ENCODE data around the gene DGUOK.
"Not testable (repeated sequence)": the region's sequence is repeated elsewhere in the genome, so short reads cannot be mapped to it uniquely, and the experiment has no call there.

The DGUOK gene

DNA sequence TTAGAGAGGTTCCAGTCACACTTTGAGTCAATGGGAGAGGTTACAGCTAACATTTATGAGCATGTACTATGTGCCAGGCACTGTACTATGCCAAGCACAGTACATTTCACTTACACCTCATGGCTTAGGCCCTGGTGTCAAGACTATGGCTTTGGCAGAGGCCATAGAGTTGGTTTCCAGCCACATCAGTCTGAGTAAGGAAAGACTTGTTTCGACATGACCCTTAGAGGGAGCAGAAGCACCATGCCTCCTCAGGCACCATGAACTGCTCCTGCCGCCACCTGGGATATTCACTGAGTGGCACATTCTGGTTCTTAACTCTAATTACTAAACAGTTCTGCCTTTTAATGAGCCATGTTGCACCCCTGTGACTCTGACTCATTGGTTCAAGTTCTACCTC, 12.7 kb downstream of the DGUOK start:
- no peak overlapping the region for H3K4me3 ChIP-seq (ENCODE audit: low read depth, low read length)
- DNase-seq (ENCODE audit: low read depth), result no peak

DNA sequence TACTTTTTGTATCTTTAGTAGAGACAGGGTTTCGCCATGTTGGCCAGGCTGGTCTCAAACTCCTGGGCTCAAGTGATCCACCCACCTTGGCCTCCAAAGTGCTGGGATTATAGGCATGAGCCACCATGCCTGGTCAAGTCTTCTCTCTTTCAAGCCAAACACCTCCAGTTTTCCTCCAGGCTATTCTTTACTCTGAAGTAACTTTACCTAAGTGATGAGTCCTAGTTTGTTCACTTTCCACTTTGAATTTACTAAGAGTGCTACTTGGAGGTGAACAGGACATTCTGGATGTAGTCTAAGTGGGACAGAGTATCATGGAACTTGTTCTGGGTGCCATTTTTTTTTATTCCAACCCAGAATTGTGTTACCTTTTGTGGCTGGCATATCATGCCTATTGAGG, 13.4 kb downstream of the DGUOK start:
- not testable (repeated sequence) for H3K4me3 ChIP-seq (ENCODE audit: low read depth, low read length); DNase-seq (ENCODE audit: low read depth)

DNA sequence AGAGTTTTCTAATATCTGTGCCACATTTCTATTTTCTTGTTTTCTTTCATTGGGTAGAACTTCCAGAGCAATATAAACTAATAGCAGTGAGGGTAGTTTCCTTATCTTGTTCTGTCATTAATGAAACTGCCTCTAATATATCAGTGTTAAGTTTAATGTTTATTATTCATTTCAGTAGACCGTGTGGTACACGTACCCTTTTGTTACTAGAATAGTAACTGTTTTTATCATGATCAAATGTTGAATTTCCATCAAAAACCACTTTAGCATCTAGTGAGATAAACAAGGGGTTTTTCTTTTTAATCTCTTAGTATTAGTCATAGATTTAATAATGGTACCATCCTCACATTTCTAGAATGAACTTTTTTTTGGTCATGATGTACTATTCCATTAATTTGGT, 16.0 kb downstream of the DGUOK start:
- DNase-seq (ENCODE audit: low read depth), result no peak
- H3K4me3 ChIP-seq (ENCODE audit: low read depth, low read length), result no peak overlapping the region

DNA sequence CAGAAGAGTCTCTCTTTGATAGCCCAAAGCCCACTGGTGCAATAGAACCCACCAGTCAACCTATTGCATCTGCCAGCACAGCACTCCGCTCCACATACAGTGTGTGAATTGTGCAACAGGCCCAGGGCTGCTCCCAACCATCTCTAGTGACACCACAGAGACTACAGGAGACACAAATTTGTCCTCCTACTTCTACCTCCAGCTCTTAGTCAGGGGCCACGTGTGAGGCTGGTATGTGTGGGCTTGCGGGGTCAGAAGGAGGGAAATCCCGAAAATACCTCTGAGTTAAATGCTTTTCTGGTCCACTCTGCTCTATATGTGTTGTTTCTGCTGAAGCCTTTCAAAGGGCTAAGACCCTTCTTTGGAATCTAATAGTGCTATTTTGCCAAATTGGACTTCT, 18.0 kb downstream of the DGUOK start:
- DNase-seq (ENCODE audit: low read depth), result no peak

DNA sequence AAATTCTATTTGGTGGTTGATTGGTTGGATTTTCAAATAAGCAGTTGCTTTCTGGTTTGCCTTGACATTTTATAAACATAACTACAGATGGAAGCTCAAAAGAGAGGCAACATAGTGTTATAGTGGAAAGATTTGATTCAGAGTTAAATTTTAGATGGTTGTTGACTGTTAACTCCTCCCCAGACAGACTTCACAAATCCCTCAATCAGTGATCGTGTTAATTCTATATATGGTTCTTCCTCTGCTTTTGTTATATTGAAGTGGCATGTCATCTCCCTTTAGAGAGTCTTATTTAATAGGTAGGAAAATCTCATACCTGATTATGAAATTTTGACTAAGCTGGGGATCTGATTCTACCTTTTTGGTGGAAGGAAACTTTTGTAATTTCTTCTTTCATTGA, 19.5 kb downstream of the DGUOK start:
- no peak for DNase-seq (ENCODE audit: low read depth)

More for the DNA sequence above, 18.0 kb downstream of the DGUOK start:
- H3K4me3 ChIP-seq (ENCODE audit: low read depth, low read length), result no peak overlapping the region

DNA sequence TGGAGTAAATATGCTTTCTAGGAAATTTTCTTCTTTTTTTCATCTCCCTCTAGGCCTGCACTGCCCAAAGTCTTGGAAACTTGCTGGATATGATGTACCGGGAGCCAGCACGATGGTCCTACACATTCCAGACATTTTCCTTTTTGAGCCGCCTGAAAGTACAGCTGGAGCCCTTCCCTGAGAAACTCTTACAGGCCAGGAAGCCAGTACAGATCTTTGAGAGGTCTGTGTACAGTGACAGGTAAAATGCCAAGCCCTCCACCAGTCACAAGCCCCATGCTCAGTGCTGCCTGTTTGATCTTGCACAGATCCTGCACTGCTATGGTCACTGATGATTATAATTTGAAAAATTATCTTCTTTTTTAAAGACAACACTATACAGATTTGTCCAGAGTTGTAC, 20.0 kb downstream of the DGUOK start:
- no peak overlapping the region for H3K4me3 ChIP-seq (ENCODE audit: low read depth, low read length)
- DNase-seq (ENCODE audit: low read depth), result no peak

More for the DNA sequence above, 19.5 kb downstream of the DGUOK start:
- no peak overlapping the region for H3K4me3 ChIP-seq (ENCODE audit: low read depth, low read length)

DNA sequence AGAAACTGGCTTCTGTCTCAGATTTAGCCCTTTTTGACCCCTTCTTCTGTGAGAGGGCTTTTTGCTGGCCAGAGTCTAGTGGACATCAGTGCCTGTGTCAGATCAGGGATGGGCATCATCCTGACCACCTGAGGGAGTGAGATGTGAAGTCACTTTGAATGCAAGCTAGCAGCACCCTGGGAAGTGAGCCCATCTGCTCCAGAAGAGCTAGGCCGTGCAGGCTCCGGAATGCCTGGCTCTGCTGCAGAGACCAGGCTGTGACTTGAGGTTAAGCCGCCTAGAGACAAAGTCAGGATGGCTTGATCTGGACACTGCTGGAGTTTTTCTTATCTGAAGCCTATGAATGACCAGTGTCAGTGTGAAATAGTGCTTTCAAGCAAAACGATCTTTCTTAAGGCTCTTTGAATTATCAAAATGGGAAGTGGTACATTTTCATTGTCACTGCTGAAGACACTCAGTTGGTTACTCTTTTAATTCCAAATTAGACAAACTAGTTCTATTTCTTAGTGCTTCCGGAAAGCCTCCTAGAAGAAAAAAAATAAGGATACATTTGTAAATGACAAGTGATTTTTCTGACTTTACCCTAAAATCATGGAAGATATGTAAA, 20.8 kb downstream of the DGUOK start:
- H3K4me3 ChIP-seq (ENCODE audit: low read depth, low read length), result no peak overlapping the region
- no peak for DNase-seq (ENCODE audit: low read depth)

DNA sequence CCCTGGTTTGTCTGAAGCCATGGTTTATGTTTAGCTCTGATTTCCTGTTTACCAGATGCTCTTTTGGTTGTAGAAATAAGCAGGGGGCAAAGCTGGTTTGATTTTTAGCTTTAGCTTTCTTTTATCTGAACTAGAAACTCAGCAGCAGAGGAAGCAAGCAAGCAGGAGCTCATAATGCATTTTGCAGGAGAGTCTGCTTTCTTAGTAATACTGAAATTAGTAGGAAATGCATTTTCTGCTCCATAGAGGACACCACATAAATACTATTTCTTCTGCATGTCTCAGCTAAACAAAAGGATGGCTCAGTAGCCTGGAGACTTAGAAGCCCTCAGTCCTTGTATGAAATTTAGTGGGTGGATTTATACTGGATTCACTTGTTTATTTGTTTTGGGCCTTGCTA, 23.1 kb downstream of the DGUOK start:
- no peak for DNase-seq (ENCODE audit: low read depth)
- H3K4me3 ChIP-seq (ENCODE audit: low read depth, low read length), result no peak overlapping the region

DNA sequence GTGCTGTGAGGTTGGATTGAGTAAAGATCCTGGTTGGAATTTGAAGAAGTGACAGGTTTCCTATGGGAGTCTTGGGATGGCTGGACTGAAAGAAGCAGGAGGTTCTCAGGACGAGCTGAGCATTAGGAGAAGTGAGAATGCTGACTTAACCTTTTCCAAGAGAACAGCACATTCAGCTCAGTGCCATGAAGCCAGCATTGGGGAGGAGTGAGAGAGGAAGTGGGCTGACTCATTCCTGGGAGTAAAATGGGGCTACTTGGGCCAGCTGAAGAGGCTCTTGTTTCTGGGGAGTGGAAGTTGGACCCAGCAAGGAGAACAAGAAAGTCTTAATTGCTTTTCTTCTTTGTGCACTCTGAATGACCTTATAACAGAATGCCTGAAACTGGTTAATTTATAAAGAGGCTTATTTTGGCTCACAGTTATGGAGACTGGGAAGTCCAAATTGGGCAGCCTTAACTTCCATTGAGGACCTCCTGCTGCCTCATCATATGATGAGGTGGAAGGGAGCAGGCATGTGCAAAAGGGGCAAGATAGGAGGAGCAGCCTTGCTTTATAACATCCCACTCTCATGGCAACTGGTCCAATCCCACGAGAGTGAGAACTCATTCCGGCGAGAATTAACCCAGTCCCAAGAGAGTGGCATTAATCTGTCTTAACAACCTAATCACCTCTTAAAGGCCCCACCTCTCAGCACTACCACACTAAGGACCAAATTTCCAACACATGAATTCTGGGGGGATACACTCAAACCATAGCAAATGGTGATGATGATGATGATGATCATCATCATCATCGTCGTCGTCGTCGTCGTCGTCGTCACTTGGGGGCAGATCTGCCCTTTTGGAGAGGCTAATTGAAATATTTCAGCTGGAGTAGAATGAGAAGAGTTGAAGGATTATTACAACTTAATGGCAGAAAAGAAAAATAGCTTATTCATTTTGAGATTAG, 26.1 kb downstream of the DGUOK start:
- H3K4me3 ChIP-seq (ENCODE audit: low read depth, low read length), result no peak overlapping the region
- no peak for DNase-seq (ENCODE audit: low read depth)

DNA sequence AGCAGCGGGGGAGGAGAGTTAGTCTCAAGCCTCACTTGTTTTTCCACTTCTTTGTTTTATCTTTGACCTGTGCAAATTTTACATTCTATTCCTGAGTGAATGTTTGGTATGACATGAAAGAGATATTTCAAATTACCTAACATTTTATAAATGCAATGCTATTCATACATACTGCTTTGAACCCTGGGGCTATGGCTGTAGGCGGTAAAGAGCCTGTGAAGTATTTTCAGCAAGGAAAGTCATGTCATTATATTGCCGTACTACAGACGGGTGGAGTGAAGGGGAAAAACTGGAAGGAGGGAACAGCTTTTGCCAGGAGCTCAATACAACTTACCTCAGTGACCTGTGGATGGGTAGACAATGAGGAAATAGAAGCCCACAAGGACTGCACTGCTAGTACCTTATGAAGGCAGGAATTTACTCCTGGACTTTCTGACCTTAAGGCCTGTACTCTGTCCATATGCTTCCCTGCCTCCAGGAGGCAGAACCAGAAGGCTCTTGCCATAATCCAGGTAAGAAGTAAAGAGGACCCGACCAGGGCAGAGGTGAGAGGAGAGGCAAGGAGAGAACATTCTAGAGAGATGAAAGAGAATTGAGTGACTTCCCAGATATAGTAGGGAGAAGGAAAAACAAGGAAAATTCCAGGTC, 29.7 kb downstream of the DGUOK start:
- DNase-seq (ENCODE audit: low read depth), result no peak

DNA sequence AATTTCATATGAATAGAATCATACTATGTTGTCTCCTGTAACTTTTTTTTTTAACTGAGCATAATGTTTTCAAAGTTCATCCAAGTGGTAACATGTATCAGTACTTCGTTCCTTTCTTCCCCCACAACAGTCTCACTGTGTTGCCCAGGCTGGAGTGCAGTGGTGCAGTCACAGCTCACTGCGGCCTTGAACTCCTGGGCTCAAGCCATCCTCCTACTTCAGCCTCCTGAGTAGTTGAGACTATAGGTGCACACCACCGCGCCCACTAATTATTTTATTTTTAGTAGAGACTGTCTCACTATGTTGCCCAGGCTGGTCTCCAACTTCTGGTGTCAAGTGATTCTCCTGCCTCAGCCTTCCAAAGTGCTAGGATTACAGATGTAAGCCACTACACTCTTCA, 34.6 kb downstream of the DGUOK start:
- no peak overlapping the region for H3K4me3 ChIP-seq (ENCODE audit: low read depth, low read length)
- no peak for DNase-seq (ENCODE audit: low read depth)

More for the DNA sequence above, 29.7 kb downstream of the DGUOK start:
- H3K4me3 ChIP-seq (ENCODE audit: low read depth, low read length), result no peak overlapping the region

DNA sequence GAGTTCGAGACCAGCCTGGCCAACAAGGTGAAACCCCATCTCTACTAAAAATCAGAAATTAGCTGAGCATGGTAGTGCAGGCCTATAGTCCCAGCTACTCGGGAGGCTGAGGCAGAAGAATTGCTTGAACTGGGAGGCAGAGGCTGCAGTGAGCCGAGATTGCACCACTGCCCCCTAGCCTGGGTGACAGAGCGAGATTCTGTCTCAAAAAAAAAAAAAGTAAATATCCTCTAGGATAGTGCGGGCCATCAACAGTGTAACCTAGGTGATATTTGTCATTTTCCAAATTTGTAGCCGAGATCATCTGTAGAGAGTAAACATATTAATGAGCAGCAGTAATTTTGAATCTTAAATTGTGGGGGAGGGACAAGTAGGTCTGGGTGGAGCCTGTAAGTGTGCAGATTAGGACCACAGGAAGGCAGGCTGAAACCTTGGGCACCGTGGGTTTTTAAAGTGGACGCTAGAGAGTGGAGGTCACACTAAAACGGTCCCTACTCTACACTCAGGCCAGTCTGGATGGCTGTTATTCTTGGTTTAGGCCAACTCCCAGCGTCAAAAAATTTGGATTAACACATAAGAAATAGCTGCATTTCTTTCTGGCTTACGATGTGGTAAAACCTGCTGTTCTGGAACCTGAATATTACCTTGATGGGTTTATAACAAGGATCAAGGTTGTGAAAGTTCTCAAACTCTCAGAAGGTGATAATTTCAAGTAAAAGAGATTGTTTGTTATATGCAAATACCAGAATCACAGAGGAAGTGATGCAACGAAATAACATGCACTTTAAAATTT, 35.3 kb downstream of the DGUOK start:
- no peak overlapping the region for H3K4me3 ChIP-seq (ENCODE audit: low read depth, low read length)
- DNase-seq (ENCODE audit: low read depth), result no peak

DNA sequence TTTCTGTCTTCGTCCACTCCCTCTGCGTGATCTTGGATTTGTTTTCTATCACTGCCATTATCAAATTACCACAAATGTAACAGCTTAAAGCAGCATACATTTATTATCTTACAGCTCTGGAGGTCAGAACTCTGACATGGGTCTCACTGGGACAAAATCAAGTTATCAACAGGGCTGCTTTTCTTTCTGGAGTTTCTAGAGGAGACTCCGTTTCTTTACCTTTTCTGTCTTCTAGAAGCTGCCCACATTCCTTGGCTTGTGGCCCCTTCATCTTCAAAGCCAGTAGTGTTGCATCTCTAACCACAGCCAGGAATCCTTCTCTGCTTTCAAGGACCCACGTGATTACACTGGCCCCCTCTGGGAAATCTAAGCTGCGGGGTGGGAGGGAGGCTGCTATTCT, 36.1 kb downstream of the DGUOK start:
- no peak overlapping the region for H3K4me3 ChIP-seq (ENCODE audit: low read depth, low read length)
- no peak for DNase-seq (ENCODE audit: low read depth)

DNA sequence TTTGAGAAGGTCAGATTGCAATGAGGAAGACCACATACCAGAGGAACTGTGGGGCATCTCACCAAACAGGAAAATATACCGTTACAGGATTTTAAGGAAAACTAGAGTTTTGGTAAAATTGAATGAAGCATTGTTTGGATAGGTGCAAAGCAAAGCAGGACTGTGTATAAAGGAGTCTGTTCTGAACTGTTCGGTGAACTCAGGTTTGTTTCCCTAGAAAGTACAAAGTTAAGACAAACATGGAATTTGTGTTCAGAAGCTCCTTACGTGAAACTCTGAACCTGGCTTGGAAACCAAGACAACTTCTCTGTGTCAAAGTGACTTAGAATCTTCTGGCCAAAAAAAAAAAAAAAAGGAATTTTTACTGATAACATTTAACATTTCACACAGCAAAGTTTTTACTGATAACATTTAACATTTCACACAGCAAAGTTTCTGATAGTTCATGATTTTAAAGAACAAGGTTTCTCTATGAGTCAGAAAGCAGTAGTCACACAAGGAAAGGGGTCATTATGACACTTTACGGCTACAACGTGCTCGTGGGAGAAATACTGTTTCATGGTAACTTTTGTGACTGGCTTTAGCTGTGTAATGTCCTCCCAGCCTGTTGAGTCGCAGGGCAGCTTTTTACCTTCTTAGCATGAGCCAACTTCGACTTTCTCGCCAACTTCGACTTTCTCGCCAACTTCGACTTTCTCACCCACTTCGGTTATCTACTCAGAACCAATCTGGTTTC, 36.9 kb downstream of the DGUOK start:
- H3K4me3 ChIP-seq (ENCODE audit: low read depth, low read length), result no peak overlapping the region
- no peak for DNase-seq (ENCODE audit: low read depth)

DNA sequence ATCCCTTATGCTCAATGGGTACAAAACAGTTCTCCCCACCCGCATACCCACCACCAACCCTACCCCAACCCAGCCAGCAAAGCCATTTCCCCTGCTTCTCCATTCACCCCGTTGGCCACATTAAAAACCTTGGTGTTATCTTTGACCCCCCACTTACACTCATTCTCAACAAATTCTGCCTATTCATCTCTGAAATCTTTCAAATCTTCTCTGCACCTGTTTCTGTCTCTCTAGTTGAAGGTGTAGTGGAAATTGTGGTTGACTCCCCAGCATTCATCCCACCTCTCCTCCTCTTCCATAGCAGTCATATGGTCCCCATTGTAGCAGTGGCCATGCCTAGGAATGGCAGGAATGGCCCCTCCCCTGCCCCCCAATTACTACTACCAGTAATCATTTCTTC, 37.5 kb downstream of the DGUOK start:
- H3K4me3 ChIP-seq (ENCODE audit: low read depth, low read length), result no peak overlapping the region
- DNase-seq (ENCODE audit: low read depth), result no peak

DNA sequence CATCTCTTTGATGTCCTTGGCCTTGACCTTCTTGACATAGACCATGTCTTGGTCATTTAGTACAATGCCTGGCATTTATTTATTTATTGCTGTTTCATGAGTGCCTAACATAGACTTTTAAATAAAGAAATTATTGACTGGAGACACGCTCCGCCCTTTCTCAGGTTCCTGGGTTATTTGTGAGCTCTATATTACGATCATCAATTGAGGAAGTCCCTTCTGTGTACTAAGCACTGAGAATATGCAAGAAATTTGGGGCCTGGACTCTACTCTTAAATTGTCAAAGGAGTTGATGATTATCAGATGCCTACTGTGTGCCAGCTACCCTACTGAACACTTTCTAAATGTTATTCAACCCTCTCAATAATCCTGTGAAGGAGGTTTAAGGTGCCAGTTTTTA, 38.4 kb downstream of the DGUOK start:
- H3K4me3 ChIP-seq (ENCODE audit: low read depth, low read length), result no peak overlapping the region

DNA sequence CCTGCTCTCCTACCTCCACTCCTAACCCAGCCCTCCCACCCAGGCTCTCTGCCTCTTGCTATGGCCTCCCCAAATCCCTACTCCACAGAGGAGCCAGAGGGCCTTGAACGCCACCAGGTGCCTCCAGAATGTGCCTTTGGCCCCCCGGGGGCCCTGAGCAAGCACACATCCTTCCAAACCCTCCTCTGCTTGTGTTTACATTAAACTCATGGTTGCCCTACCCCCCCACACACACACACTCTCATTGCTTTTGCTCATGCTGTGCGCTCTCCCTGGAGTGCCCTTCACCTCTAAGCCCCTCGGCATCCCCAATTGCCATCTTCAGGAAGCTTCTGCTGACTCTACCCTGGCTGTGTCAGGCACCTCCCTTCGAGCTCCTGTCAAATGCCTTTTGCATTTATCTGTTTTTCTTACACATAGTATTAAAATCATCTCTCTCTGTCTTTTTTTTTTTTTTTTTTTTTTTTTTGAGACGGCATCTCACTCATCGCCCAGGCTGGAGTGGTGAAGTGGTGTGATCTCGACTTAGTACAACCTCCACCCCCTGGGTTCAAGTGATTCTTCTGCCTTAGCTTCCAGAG, 41.8 kb downstream of the DGUOK start:
- no peak for DNase-seq (ENCODE audit: low read depth)
- H3K4me3 ChIP-seq (ENCODE audit: low read depth, low read length), result no peak overlapping the region

More for the DNA sequence above, 38.4 kb downstream of the DGUOK start:
- DNase-seq (ENCODE audit: low read depth), result no peak

DNA sequence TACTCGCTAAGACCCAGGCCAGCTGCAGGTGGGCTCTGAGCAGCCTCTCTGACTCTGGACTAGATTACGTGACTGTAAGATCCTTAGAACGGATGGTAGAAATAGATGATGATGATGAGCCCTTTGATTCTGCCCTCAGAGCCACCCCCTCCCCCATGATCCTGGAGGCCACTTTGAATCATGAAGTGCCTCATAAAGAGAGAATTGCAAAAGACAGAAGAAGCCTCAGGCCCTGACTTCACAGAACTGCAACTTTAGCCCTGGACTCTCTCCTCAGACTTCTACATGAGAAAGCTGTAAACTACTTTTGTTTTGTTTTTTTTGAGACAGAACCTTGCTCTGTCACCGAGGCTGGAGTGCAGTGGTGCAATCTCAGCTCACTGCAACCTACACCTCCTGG, 42.7 kb downstream of the DGUOK start:
- no peak overlapping the region for H3K4me3 ChIP-seq (ENCODE audit: low read depth, low read length)
- DNase-seq (ENCODE audit: low read depth), result no peak
